Stimulated activated CD4-positive, alpha-beta T cell treated with anti-CD3 and anti-CD28 coated beads, Interleukin-4, amount 100 ng/mL, for 1 hour (primary cell): ENCODE measurements around the gene COQ3.

ENCODE experiments used
- DNase-seq: peaks from one replicate; pipeline ENCODE4 v3.0.0-alpha.2; 2020

Gene COQ3

GRCh38 chr6:99324996-99325395 lies 69.0 kb downstream of the COQ3 start:
- no peak for DNase-seq
